ENCODE measurements around the gene RBM20.
"Not testable (repeated sequence)": the region's sequence is repeated elsewhere in the genome, so short reads cannot be mapped to it uniquely, and the experiment has no call there.

The RBM20 gene

GRCh38 chr10:110679486-110680272, 35.5 kb downstream of the RBM20 start:
- no peak for DNase-seq

GRCh38 chr10:110680273-110681020, 36.3 kb downstream of the RBM20 start:
- no peak for DNase-seq

GRCh38 chr10:110681023-110681681, 37.0 kb downstream of the RBM20 start:
- DNase-seq: peak in 1 of 5 experiments; percentile 24

- DNase-seq: no peak
Observed at GRCh38 chr10:110682348-110682747, 38.2 kb downstream of the RBM20 start.

- no peak for DNase-seq
Observed at GRCh38 chr10:110684800-110685446, 40.8 kb downstream of the RBM20 start.

- no peak for DNase-seq
Observed at GRCh38 chr10:110686047-110686446, 41.9 kb downstream of the RBM20 start.

- DNase-seq: no peak
Observed at GRCh38 chr10:110686949-110687348, 42.8 kb downstream of the RBM20 start.

- DNase-seq: no peak
Observed at GRCh38 chr10:110687400-110687799, 43.3 kb downstream of the RBM20 start.

- DNase-seq: no peak
Observed at GRCh38 chr10:110691139-110691538, 47.0 kb downstream of the RBM20 start.

- DNase-seq: no peak
Observed at GRCh38 chr10:110694263-110694662, 50.1 kb downstream of the RBM20 start.

- no peak for DNase-seq
Observed at GRCh38 chr10:110694820-110695538, 50.8 kb downstream of the RBM20 start.

GRCh38 chr10:110695539-110695886, 51.4 kb downstream of the RBM20 start:
- no peak for DNase-seq

GRCh38 chr10:110696436-110696835, 52.3 kb downstream of the RBM20 start:
- no peak for DNase-seq

- DNase-seq: no peak
Observed at GRCh38 chr10:110698340-110698739, 54.2 kb downstream of the RBM20 start.

- no peak for DNase-seq
Observed at GRCh38 chr10:110698782-110699201, 54.7 kb downstream of the RBM20 start.

GRCh38 chr10:110699859-110700468, 55.8 kb downstream of the RBM20 start:
- no peak for DNase-seq

- no peak for DNase-seq
Observed at GRCh38 chr10:110700947-110701616, 56.9 kb downstream of the RBM20 start.

- no peak for DNase-seq
Observed at GRCh38 chr10:110701617-110701971, 57.5 kb downstream of the RBM20 start.

GRCh38 chr10:110704070-110704469, 59.9 kb downstream of the RBM20 start:
- DNase-seq: no peak

GRCh38 chr10:110704906-110705476, 60.9 kb downstream of the RBM20 start:
- no peak for DNase-seq

GRCh38 chr10:110705596-110705995, 61.5 kb downstream of the RBM20 start:
- DNase-seq: not testable (repeated sequence)

Data from T-helper 2 cell (primary cell).